ENCODE results near the gene NUTF2.

DNA sequence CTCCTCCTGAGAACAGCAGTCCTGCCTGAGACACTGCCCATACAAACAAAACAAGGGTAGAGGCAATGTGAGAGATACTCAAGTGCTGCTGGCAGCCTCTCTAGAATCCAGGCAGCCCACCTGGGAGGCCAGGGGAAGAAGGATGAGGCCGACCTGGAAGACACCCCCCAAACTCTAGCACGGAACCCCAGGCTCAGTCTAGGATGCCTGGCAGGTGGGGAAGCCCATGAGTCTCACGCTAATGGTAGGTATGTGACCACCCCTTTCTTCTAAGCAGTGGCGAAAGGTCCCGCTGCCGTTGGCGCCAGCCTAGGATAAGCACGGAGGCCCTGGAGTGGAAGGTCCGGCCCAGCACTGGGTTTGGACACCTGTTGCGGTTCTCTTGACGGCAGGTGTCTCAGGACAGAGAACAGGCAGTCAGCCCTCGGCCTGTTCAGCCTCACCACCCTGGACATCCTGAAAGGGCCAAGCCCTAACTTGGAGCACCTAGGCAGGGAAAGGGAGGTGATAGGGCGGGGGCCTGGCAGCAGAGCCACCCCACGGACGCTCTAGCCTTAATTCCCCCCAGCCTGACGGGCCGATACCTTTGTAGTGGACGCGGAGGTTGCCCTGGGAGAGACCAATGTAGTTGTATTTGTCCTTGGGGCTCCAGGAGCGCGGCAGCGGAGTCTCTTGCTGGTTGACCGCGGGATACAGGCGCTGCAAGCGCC is 40.9 kb upstream of the NUTF2 start:
- TF ChIP-seq, protein P1, sequence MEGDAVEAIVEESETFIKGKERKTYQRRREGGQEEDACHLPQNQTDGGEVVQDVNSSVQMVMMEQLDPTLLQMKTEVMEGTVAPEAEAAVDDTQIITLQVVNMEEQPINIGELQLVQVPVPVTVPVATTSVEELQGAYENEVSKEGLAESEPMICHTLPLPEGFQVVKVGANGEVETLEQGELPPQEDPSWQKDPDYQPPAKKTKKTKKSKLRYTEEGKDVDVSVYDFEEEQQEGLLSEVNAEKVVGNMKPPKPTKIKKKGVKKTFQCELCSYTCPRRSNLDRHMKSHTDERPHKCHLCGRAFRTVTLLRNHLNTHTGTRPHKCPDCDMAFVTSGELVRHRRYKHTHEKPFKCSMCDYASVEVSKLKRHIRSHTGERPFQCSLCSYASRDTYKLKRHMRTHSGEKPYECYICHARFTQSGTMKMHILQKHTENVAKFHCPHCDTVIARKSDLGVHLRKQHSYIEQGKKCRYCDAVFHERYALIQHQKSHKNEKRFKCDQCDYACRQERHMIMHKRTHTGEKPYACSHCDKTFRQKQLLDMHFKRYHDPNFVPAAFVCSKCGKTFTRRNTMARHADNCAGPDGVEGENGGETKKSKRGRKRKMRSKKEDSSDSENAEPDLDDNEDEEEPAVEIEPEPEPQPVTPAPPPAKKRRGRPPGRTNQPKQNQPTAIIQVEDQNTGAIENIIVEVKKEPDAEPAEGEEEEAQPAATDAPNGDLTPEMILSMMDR (tag by site-specific recombination; IDR thresholded peaks at IDR 0.05): no peak
- no peak for TF ChIP-seq ZNF416 (tag by site-specific recombination; IDR thresholded peaks at IDR 0.05)
- TF ChIP-seq, protein P2, sequence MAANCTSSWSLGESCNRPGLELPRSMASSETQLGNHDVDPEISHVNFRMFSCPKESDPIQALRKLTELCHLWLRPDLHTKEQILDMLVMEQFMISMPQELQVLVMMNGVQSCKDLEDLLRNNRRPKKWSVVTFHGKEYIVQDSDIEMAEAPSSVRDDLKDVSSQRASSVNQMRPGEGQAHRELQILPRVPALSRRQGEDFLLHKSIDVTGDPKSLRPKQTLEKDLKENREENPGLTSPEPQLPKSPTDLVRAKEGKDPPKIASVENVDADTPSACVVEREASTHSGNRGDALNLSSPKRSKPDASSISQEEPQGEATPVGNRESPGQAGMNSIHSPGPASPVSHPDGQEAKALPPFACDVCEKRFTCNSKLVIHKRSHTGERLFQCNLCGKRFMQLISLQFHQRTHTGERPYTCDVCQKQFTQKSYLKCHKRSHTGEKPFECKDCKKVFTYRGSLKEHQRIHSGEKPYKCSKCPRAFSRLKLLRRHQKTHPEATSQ (tag by site-specific recombination; IDR thresholded peaks at IDR 0.05): no peak
